HepG2 (cell line): ENCODE results near the gene IL2RA. TPM values are rescaled to one million over a fixed set of nuclear protein-coding genes. Genes with fewer than 3 reads are reported as not detected.

Experiments
- ATAC-seq: fragments of 200-7000 bp; cut with Tn5 transposase; 3 replicates; pipeline ENCODE4 v1.9.1; 2020; ENCODE audit warnings: mild to moderate bottlenecking, moderate library complexity
- BruUV-seq: library from RNA; stranded (reverse); fragments of 400-500 nt; replicated peaks from 2 replicates; lab custom pipeline; 2021; lab: Mats Ljungman, UMichigan
- CTCF ChIA-PET: fragments of 300-600 bp; formaldehyde crosslinking; extraction: SDS; loops from one replicate; lab custom pipeline; 2021; ENCODE audit warnings: low total read pairs, inconsistent platforms, low intra/inter-chr PET ratio; lab: Yijun Ruan, JAX
- POLR2A ChIA-PET: fragments of 350-600 bp; sonication (Branson Sonifier 250); formaldehyde crosslinking; loops from one replicate; lab custom pipeline; 2020; ENCODE audit warnings: antibody characterized with exemption, inconsistent platforms; lab: Yijun Ruan, JAX
- DNase-seq: peaks from one replicate; pipeline ENCODE4 v3.0.0-alpha.2; 2015; ENCODE audit warnings: low spot score
- FAIRE-seq: peaks from 3 replicates; lab custom pipeline; 2011; peaks lifted over from hg19 to GRCh38; lab: Jason Lieb, UNC
- H2AFZ ChIP-seq: one replicate; pipeline ENCODE4 v1.6.1; 2011; ENCODE audit warnings: low read length, inconsistent platforms
- H3K27ac ChIP-seq: fragments of 300-600 bp; 3 replicates; pipeline ENCODE4 v1.8.0; 2011; ENCODE audit warnings: mixed run types, mild to moderate bottlenecking, mixed read lengths, low read length, inconsistent platforms; ENCODE audit not compliant: insufficient read depth; ENCODE audit errors: extremely low read length
- H3K27me3 ChIP-seq, 2 experiments: fragments of 200-600 bp in 1 of 2; 2 replicates in 1 of 2; 3 replicates in 1 of 2; pipeline versions ENCODE4 v1.6.0 to v1.8.0; 2011; ENCODE audit warnings: low read length in 2 of 2, mild to moderate bottlenecking in 2 of 2, moderate library complexity in 2 of 2, inconsistent platforms in 1 of 2; ENCODE audit not compliant: insufficient read depth in 2 of 2, control insufficient read depth in 1 of 2
- H3K36me3 ChIP-seq, 2 experiments: fragments of 200-600 bp in 1 of 2; replicated peaks in 1 of 2; 2 replicates in 1 of 2; 3 replicates in 1 of 2; pipeline versions ENCODE4 v1.5.1 to v1.8.0; 2011; ENCODE audit warnings: low read length in 2 of 2, inconsistent platforms in 1 of 2; ENCODE audit not compliant: insufficient read depth in 2 of 2, control insufficient read depth in 1 of 2
- H3K4me1 ChIP-seq: 2 replicates; pipeline ENCODE4 v1.5.1; 2012; ENCODE audit warnings: low read length, inconsistent platforms; ENCODE audit not compliant: insufficient read depth
- H3K4me2 ChIP-seq: 2 replicates; pipeline ENCODE4 v1.6.0; 2011; ENCODE audit warnings: low read depth, low read length, inconsistent platforms
- H3K4me3 ChIP-seq, 3 experiments: fragments of 200-600 bp in 1 of 3; sonication (generic), shearing (Covaris generic) in 1 of 3; replicated peaks in 1 of 3; 2 replicates each; pipeline ENCODE4 v1.5.1; 2011 to 2016; ENCODE audit warnings: low read length in 3 of 3, inconsistent platforms in 2 of 3, low read depth in 2 of 3, mild to moderate bottlenecking in 2 of 3, control low read depth in 1 of 3, mixed read lengths in 1 of 3; ENCODE audit not compliant: insufficient read depth in 1 of 3
- H3K79me2 ChIP-seq: one replicate; pipeline ENCODE4 v1.6.1; 2011; ENCODE audit warnings: low read length, inconsistent platforms; ENCODE audit not compliant: insufficient read depth
- H3K9ac ChIP-seq: 2 replicates; pipeline ENCODE4 v1.6.0; 2011; ENCODE audit warnings: mild to moderate bottlenecking, low read depth, low read length, inconsistent platforms; ENCODE audit not compliant: insufficient read depth
- H3K9me3 ChIP-seq: 2 replicates; pipeline ENCODE4 v1.5.1; 2012; ENCODE audit warnings: mild to moderate bottlenecking, low read length
- H4K20me1 ChIP-seq: 2 replicates; pipeline ENCODE4 v1.6.0; 2011; ENCODE audit warnings: inconsistent platforms, mild to moderate bottlenecking, low read length, moderate library complexity; ENCODE audit not compliant: insufficient read depth
- TBP ChIP-seq: sonication (generic); formaldehyde crosslinking; IDR thresholded peaks from 2 replicates; pipeline ENCODE4 v1.5.0; 2020; ENCODE audit warnings: missing genetic modification reagents
- ZNF136 ChIP-seq: sonication (generic); formaldehyde crosslinking; IDR thresholded peaks from 2 replicates; pipeline ENCODE4 v1.8.1; 2022; ENCODE audit warnings: low read depth, mild to moderate bottlenecking, moderate library complexity, missing genetic modification reagents
- ZNF251 ChIP-seq: sonication (generic); formaldehyde crosslinking; IDR thresholded peaks from 2 replicates; pipeline ENCODE4 v1.9.0; 2021; ENCODE audit warnings: mild to moderate bottlenecking, missing genetic modification reagents
- ZNF543 ChIP-seq: sonication (generic); formaldehyde crosslinking; IDR thresholded peaks from 2 replicates; pipeline ENCODE4 v1.4.0; 2020; ENCODE audit warnings: mild to moderate bottlenecking, missing genetic modification reagents
- WGBS: methylation state at CpG from one replicate; pipeline ENCODE4 v1.1.6; 2017; ENCODE audit warnings: low lambda C conversion rate; 5-methylcytosine and 5-hydroxymethylcytosine counted together
- in situ Hi-C: cut with HindIII; loops from 2 replicates; pipeline ENCODE4 v1.10.0; 2017; ENCODE audit warnings: low pct_unique_long_range_greater_than_20kb; ENCODE audit not compliant: extremely low pct_ligation_motif_present
- intact Hi-C: fragments of 100-400 bp; cut with micrococcal nuclease; formaldehyde crosslinking; loops from one replicate; pipeline ENCODE4 v1.10.0; 2022; ENCODE audit not compliant: unreplicated experiment
- polyA plus RNA-seq, 8 experiments: library from polyadenylated mRNA; depleted of rRNA in 3 of 8; stranded (reverse) in 7 of 8; unstranded in 1 of 8; fragments of >200 nt; fragmentation: Illumina TruSeq in 4 of 8; extraction: Trizol in 4 of 8; gene quantifications; 2 replicates each; pipeline versions ENCODE4 v1.2.1 to v1.2.3, GENCODE V29; 2011 to 2016; ENCODE audit warnings: low read depth in 4 of 8, missing spikeins in 1 of 8, mixed read lengths in 1 of 8; ENCODE audit not compliant: insufficient read depth in 1 of 8
- total RNA-seq, 5 experiments: library from RNA; depleted of rRNA; stranded (reverse); fragments of >200 nt; fragmentation: Illumina TruSeq; extraction: Trizol; gene quantifications; 2 replicates each; pipeline ENCODE4 v1.2.3, GENCODE V29; 2016; ENCODE audit warnings: low read depth in 1 of 5
- TF ChIP-seq, protein P1 (sequence below): sonication (generic); formaldehyde crosslinking; IDR thresholded peaks from 2 replicates; pipeline ENCODE4 v1.4.0; 2020; ENCODE audit warnings: mild to moderate bottlenecking, missing genetic modification reagents
- TF ChIP-seq, protein P2 (sequence below): sonication (generic); formaldehyde crosslinking; IDR thresholded peaks from 2 replicates; pipeline ENCODE4 v1.4.0; 2020; ENCODE audit warnings: mild to moderate bottlenecking, missing genetic modification reagents
- TF ChIP-seq, protein P3 (sequence below): sonication (generic); formaldehyde crosslinking; IDR thresholded peaks from 2 replicates; pipeline ENCODE4 v1.8.0; 2022; ENCODE audit warnings: mild to moderate bottlenecking, missing genetic modification reagents, borderline replicate concordance
- TF ChIP-seq, protein P4 (sequence below): sonication (generic); formaldehyde crosslinking; IDR thresholded peaks from 2 replicates; pipeline ENCODE4 v1.5.0; 2020; ENCODE audit warnings: missing genetic modification reagents, mild to moderate bottlenecking, borderline replicate concordance
- TF ChIP-seq, protein P5 (sequence below): sonication (generic); formaldehyde crosslinking; IDR thresholded peaks from 2 replicates; pipeline ENCODE4 v1.4.0; 2020; ENCODE audit warnings: missing genetic modification reagents

The IL2RA gene
- total and polyA plus RNA-seq, 2 of the 13 experiments (the other 11 are each of a cell fraction or from before 2014, with no cell fraction given), result not detected

DNA sequence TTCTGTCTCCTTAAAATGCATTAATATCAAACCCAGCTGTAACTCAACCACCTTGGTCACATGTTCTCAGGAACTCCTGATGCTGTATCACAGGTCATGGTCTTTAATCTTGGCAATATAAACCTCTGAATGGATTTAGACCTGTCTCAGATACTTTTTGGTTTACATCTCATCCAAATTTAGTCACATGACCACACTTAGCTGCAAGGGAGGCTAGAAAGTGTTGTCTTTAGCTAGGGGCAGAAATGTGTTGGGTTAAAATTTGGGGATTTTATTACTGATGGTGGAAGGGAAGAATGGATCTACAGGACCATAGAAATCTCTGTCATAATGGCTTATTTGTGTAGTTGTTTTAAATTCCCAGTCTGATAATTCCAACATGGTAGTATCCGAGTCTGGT lies 55.2 kb downstream of the IL2RA start:
- ATAC-seq (no peak), DNase-seq (no peak), FAIRE-seq (no peak)
- Histone ChIP-seq H3K27ac (no peak overlapping the region), H3K9me3 (no peaks in the 10 kb centered on the region), H3K4me2 (no peak overlapping the region), H3K4me1 (no peaks in the 10 kb centered on the region), H3K4me3 (no peak overlapping the region), H4K20me1 (no peaks in the 10 kb centered on the region), H3K27me3 (peaks cover 2 to 27% of the 10 kb centered on the region in 2 experiments; a peak in 4 of 5 replicates), H3K9ac (no peak overlapping the region), H2AFZ (no peak overlapping the region), H3K36me3 (no peaks in the 10 kb centered on the region), H3K79me2 (no peaks in the 10 kb centered on the region)
- WGBS, result 41% methylated on average over 1 of the region's 1 CpG
- CTCF ChIA-PET, result no interaction called here
- intact Hi-C loops (no loop called here), in situ Hi-C loops (no loop called here)
- POLR2A ChIA-PET, result no interaction called here
- no TSS peak for BruUV-seq
- TF ChIP-seq, protein P1, sequence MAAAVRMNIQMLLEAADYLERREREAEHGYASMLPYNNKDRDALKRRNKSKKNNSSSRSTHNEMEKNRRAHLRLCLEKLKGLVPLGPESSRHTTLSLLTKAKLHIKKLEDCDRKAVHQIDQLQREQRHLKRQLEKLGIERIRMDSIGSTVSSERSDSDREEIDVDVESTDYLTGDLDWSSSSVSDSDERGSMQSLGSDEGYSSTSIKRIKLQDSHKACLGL (CRISPR knock-in tag), result no peak
- TF ChIP-seq, protein P2, sequence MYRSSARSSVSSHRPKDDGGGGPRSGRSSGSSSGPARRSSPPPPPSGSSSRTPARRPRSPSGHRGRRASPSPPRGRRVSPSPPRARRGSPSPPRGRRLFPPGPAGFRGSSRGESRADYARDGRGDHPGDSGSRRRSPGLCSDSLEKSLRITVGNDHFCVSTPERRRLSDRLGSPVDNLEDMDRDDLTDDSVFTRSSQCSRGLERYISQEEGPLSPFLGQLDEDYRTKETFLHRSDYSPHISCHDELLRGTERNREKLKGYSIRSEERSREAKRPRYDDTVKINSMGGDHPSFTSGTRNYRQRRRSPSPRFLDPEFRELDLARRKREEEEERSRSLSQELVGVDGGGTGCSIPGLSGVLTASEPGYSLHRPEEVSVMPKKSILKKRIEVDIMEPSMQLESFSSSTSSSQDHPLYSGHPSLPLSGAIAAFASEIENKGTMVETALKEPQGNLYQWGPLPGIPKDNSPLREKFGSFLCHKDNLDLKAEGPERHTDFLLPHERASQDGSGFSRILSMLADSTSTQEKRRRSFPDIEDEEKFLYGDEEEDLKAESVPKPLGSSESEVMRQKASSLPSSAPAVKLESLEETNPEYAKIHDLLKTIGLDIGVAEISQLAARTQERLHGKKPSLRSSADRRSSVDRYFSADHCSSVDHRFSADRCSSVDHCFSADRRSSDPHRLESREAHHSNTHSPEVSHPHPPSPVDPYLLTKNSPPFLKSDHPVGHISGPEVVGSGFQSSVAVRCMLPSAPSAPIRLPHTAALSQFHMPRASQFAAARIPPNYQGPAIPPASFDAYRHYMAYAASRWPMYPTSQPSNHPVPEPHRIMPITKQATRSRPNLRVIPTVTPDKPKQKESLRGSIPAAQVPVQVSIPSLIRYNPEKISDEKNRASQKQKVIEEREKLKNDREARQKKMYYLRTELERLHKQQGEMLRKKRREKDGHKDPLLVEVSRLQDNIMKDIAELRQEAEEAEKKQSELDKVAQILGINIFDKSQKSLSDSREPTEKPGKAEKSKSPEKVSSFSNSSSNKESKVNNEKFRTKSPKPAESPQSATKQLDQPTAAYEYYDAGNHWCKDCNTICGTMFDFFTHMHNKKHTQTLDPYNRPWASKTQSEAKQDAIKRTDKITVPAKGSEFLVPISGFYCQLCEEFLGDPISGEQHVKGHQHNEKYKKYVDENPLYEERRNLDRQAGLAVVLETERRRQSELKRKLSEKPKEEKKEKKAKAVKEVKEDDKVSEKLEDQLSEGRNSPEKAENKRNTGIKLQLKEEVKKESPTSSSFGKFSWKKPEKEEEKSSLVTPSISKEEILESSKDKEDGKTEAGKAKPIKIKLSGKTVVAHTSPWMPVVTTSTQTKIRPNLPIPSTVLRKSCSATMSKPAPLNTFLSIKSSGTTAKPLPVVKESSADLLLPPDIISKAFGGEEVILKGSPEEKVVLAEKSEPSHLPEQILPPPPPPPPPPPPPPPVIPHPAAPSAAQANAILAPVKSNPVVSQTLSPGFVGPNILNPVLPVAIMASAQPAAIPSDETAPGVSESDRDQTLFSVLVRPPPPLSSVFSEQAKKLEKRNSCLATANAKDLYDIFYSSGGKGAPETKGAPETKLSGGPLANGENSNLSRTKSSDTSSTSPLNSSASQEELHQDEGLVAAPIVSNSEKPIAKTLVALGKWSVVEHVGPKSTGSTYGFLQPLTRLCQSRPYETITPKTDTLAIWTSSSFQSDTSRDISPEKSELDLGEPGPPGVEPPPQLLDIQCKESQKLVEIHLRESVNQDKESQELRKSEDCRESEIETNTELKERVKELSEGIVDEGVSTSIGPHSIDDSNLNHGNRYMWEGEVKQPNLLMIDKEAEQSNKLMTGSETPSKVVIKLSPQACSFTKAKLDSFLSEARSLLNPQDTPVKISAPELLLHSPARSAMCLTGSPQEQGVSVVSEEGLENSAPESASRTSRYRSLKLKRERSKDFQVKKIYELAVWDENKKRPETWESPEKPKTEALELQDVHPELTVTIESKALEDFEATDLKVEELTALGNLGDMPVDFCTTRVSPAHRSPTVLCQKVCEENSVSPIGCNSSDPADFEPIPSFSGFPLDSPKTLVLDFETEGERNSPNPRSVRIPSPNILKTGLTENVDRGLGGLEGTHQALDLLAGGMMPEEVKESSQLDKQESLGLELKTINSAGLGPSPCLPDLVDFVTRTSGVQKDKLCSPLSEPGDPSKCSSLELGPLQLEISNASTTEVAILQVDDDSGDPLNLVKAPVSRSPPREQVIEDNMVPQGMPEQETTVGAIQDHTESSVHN (CRISPR knock-in tag), result no peak
- no peak for TF ChIP-seq ZNF251 (CRISPR knock-in tag)
- TF ChIP-seq TBP (CRISPR knock-in tag), result no peak
- no peak for TF ChIP-seq ZNF543 (CRISPR knock-in tag)
- TF ChIP-seq ZNF136, result no peak
- TF ChIP-seq, protein P3, sequence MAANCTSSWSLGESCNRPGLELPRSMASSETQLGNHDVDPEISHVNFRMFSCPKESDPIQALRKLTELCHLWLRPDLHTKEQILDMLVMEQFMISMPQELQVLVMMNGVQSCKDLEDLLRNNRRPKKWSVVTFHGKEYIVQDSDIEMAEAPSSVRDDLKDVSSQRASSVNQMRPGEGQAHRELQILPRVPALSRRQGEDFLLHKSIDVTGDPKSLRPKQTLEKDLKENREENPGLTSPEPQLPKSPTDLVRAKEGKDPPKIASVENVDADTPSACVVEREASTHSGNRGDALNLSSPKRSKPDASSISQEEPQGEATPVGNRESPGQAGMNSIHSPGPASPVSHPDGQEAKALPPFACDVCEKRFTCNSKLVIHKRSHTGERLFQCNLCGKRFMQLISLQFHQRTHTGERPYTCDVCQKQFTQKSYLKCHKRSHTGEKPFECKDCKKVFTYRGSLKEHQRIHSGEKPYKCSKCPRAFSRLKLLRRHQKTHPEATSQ (CRISPR knock-in tag), result no peak
- TF ChIP-seq, protein P4, sequence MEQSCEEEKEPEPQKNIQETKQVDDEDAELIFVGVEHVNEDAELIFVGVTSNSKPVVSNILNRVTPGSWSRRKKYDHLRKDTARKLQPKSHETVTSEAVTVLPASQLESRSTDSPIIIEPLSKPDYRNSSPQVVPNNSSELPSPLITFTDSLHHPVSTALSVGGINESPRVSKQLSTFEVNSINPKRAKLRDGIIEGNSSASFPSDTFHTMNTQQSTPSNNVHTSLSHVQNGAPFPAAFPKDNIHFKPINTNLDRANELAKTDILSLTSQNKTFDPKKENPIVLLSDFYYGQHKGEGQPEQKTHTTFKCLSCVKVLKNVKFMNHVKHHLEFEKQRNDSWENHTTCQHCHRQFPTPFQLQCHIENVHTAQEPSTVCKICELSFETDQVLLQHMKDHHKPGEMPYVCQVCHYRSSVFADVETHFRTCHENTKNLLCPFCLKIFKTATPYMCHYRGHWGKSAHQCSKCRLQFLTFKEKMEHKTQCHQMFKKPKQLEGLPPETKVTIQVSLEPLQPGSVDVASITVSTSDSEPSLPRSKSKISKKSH (CRISPR knock-in tag), result no peak
- TF ChIP-seq, protein P5, sequence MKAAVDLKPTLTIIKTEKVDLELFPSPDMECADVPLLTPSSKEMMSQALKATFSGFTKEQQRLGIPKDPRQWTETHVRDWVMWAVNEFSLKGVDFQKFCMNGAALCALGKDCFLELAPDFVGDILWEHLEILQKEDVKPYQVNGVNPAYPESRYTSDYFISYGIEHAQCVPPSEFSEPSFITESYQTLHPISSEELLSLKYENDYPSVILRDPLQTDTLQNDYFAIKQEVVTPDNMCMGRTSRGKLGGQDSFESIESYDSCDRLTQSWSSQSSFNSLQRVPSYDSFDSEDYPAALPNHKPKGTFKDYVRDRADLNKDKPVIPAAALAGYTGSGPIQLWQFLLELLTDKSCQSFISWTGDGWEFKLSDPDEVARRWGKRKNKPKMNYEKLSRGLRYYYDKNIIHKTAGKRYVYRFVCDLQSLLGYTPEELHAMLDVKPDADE (CRISPR knock-in tag), result no peak
